Astrocyte (in vitro differentiated cells and primary cell): ENCODE results near the gene POLD3. TPM values are rescaled to one million over a fixed set of nuclear protein-coding genes. Genes with fewer than 3 reads are reported as not detected.

Experiments used
- DNase-seq: peaks from one replicate; pipeline ENCODE4 v3.0.0-alpha.2; 2010; ENCODE audit warnings: low read depth
- FAIRE-seq: peaks from 2 replicates; lab custom pipeline; 2011; peaks lifted over from hg19 to GRCh38; lab: Jason Lieb, UNC
- H2AFZ ChIP-seq: 2 replicates; pipeline ENCODE4 v1.6.0; 2012; ENCODE audit warnings: low read depth, low read length, inconsistent platforms
- H3K27ac ChIP-seq: 2 replicates; pipeline ENCODE4 v1.5.1; 2011; ENCODE audit warnings: low read depth, low read length, inconsistent platforms
- H3K27me3 ChIP-seq: 2 replicates; pipeline ENCODE4 v1.6.0; 2011; ENCODE audit warnings: low read length, inconsistent platforms; ENCODE audit not compliant: insufficient read depth
- H3K36me3 ChIP-seq: 2 replicates; pipeline ENCODE4 v1.5.1; 2011; ENCODE audit warnings: low read length, inconsistent platforms; ENCODE audit not compliant: insufficient read depth
- H3K4me1 ChIP-seq: 2 replicates; pipeline ENCODE4 v1.5.1; 2011; ENCODE audit warnings: low read length, inconsistent platforms; ENCODE audit not compliant: insufficient read depth
- H3K4me2 ChIP-seq: 2 replicates; pipeline ENCODE4 v1.6.0; 2012; ENCODE audit warnings: low read length, inconsistent platforms
- H3K4me3 ChIP-seq: 2 replicates; pipeline ENCODE4 v1.5.1; 2011; ENCODE audit warnings: low read depth, mild to moderate bottlenecking, low read length, inconsistent platforms; ENCODE audit not compliant: insufficient read depth
- H3K79me2 ChIP-seq: 2 replicates; pipeline ENCODE4 v1.6.0; 2012; ENCODE audit warnings: mild to moderate bottlenecking, low read length, inconsistent platforms; ENCODE audit not compliant: insufficient read depth
- H3K9ac ChIP-seq: 2 replicates; pipeline ENCODE4 v1.6.0; 2012; ENCODE audit warnings: mild to moderate bottlenecking, low read length, inconsistent platforms
- H3K9me3 ChIP-seq: 2 replicates; pipeline ENCODE4 v1.5.1; 2012; ENCODE audit warnings: low read depth, mild to moderate bottlenecking, low read length, inconsistent platforms; ENCODE audit not compliant: insufficient read depth
- H4K20me1 ChIP-seq: 2 replicates; pipeline ENCODE4 v1.6.0; 2012; ENCODE audit warnings: low read length, inconsistent platforms; ENCODE audit not compliant: insufficient read depth
- H3K27ac Mint-ChIP-seq: one replicate; pipeline ENCODE4 v1.8.0; 2021; ENCODE audit warnings: mild to moderate bottlenecking, mixed read lengths; ENCODE audit not compliant: unreplicated experiment
- H3K27me3 Mint-ChIP-seq: one replicate; pipeline ENCODE4 v1.8.0; 2021; ENCODE audit warnings: low read depth, mixed read lengths; ENCODE audit not compliant: unreplicated experiment
- H3K36me3 Mint-ChIP-seq: one replicate; pipeline ENCODE4 v1.8.0; 2021; ENCODE audit warnings: low read depth, mixed read lengths; ENCODE audit not compliant: unreplicated experiment
- H3K4me1 Mint-ChIP-seq: one replicate; pipeline ENCODE4 v1.8.0; 2021; ENCODE audit warnings: low read depth, mixed read lengths; ENCODE audit not compliant: unreplicated experiment
- H3K4me3 Mint-ChIP-seq: one replicate; pipeline ENCODE4 v1.8.0; 2021; ENCODE audit warnings: mild to moderate bottlenecking, moderate library complexity, mixed read lengths; ENCODE audit not compliant: unreplicated experiment
- H3K9me3 Mint-ChIP-seq: one replicate; pipeline ENCODE4 v1.8.0; 2021; ENCODE audit warnings: mild to moderate bottlenecking, mixed read lengths; ENCODE audit not compliant: unreplicated experiment
- EZH2 ChIP-seq: IDR thresholded peaks from 2 replicates; pipeline ENCODE4 v1.6.1; 2012; ENCODE audit warnings: mild to moderate bottlenecking, low read length, inconsistent platforms; ENCODE audit not compliant: insufficient read depth
- total RNA-seq: library from RNA; stranded (reverse); gene quantifications from 2 replicates; pipeline ENCODE4 v1.2.1, GENCODE V29; 2021
- TF ChIP-seq, protein P1 (sequence below): IDR thresholded peaks from 2 replicates; pipeline ENCODE4 v1.5.1; 2011; ENCODE audit warnings: low read depth, mild to moderate bottlenecking, inconsistent platforms, low read length, moderate library complexity; ENCODE audit not compliant: insufficient read depth

POLD3 gene
- total RNA-seq, 1 donor from 2014 or later = 6.5 TPM

DNA sequence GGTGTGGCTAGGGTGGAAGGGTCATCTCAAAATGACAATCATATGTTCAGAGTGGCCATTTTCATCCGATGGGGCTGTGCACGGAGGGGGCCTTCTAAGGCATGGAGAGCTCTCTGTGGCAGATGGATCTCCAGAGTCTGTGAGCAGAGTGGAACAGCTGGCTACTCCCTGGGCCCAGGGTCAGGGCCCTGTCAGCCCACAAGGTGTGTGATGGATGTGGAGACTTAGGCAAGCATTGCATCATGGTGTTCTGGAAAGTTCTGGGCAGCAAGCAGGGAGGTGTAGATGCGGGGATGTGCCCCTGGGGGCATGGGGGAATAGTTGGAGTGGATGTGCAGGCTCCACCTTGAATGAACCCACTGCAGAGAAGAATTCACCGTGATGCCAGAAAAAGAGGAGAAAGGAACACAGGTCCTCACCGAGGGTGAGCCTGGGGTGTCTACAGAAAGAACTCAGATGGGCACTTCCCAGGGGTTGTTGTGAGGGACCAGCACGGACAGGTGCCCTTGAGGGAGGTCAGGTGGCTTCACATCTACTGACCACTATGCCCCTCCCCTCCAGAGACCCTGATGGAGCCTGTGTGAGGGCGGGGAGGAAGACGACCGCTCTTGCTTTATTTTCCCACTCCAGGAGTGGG, 87.8 kb downstream of the POLD3 start:
- Histone ChIP-seq H3K9ac (no peak overlapping the region), H3K27ac (no peak overlapping the region), H3K4me1 (peaks cover 9% of the 10 kb centered on the region), H3K27me3 (no peaks in the 10 kb centered on the region), H3K4me2 (no peak overlapping the region), H4K20me1 (no peaks in the 10 kb centered on the region), H3K36me3 (no peaks in the 10 kb centered on the region), H3K79me2 (no peaks in the 10 kb centered on the region), H3K9me3 (no peaks in the 10 kb centered on the region), H3K4me3 (no peak overlapping the region), H2AFZ (no peak overlapping the region)
- H3K27me3 Mint-ChIP-seq = peaks cover 29% of the 10 kb centered on the region
- no peaks in the 10 kb centered on the region for H3K4me1 Mint-ChIP-seq
- DNase-seq (no peak), FAIRE-seq (no peak)
- TF ChIP-seq, protein P1, sequence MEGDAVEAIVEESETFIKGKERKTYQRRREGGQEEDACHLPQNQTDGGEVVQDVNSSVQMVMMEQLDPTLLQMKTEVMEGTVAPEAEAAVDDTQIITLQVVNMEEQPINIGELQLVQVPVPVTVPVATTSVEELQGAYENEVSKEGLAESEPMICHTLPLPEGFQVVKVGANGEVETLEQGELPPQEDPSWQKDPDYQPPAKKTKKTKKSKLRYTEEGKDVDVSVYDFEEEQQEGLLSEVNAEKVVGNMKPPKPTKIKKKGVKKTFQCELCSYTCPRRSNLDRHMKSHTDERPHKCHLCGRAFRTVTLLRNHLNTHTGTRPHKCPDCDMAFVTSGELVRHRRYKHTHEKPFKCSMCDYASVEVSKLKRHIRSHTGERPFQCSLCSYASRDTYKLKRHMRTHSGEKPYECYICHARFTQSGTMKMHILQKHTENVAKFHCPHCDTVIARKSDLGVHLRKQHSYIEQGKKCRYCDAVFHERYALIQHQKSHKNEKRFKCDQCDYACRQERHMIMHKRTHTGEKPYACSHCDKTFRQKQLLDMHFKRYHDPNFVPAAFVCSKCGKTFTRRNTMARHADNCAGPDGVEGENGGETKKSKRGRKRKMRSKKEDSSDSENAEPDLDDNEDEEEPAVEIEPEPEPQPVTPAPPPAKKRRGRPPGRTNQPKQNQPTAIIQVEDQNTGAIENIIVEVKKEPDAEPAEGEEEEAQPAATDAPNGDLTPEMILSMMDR = no peak
- TF ChIP-seq EZH2 = no peak
- peaks cover 7% of the 10 kb centered on the region for H3K9me3 Mint-ChIP-seq
- no peaks in the 10 kb centered on the region for H3K36me3 Mint-ChIP-seq
- no peak overlapping the region for H3K4me3 Mint-ChIP-seq
- no peak overlapping the region for H3K27ac Mint-ChIP-seq

DNA sequence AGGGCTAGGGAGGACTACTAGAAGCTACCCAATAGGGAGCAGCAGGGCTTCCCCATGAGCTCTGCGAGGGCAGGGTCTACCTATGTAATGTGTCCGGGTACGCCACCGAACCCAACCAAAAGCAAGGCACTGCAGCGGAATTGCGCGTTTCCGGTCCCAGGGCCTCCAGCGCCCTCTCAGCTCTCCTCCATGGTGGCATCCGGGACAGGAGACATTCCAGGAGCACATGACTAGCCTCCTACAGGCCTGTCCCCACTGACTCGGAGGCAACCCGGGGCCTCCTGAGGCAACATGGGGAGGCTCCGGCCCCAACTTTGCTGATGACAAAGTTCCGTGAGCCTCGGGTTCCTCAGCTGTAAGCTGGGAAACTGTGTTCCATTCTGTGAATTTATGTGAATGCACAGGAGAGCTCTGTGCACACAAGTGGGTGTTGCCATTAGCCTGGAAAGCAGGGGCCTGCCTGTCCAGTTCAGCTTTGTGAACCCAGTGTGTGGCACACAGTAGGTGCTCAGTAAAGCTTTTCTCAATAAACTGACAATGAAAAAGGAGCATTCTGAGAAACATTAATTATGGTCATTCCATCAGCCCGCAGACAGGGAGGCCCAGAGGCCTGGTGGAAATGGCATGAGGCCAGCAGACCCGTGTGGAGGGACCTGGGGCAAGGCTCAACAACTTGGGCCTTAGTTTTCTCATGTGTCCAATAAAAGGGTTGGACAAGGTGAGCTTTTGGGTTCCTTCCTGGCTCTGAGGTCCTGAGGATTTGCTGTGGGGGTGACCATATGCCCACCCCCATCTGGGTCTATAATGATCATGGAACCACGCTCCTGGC, 88.5 kb downstream of the POLD3 start:
- no peak overlapping the region for H2AFZ ChIP-seq
- Mint-ChIP-seq H3K27me3 (peaks cover 29% of the 10 kb centered on the region), H3K4me1 (no peaks in the 10 kb centered on the region), H3K27ac (no peak overlapping the region), H3K9me3 (peaks cover 7% of the 10 kb centered on the region), H3K4me3 (no peak overlapping the region), H3K36me3 (no peaks in the 10 kb centered on the region)
- DNase-seq (no peak), FAIRE-seq (no peak)
- no peak overlapping the region for H3K4me2 ChIP-seq
- peaks cover 9% of the 10 kb centered on the region for H3K4me1 ChIP-seq
- no peaks in the 10 kb centered on the region for H3K9me3 ChIP-seq
- H4K20me1 ChIP-seq = no peaks in the 10 kb centered on the region
- no peaks in the 10 kb centered on the region for H3K79me2 ChIP-seq
- no peak for TF ChIP-seq EZH2
- TF ChIP-seq, protein P1 = no peak
- H3K27me3 ChIP-seq = no peaks in the 10 kb centered on the region
- H3K27ac ChIP-seq = no peak overlapping the region
- no peak overlapping the region for H3K4me3 ChIP-seq
- no peak overlapping the region for H3K9ac ChIP-seq
- H3K36me3 ChIP-seq = no peaks in the 10 kb centered on the region
